ENCODE results near the gene PLA2G4B. TPM values are rescaled to one million over a fixed set of nuclear protein-coding genes. Genes with fewer than 3 reads are reported as not detected.
A peak's percentile ranks its signal among the peaks of the same experiment; 100 is the strongest.

Gene PLA2G4B
- polyA plus RNA-seq, 1 donor (not counting 4 experiments of a cell fraction or from before 2014, with no cell fraction given) = 8.6 TPM

- no peak for DNase-seq (ENCODE audit: low read depth, low spot score)
- peaks cover 6% of the 10 kb centered on the region for H3K79me2 ChIP-seq (ENCODE audit: control insufficient read depth, insufficient read depth, low read length)
- TF ChIP-seq CTCF (optimal IDR thresholded peaks at IDR 0.05 in 1 of 3, IDR thresholded peaks at IDR 0.05 in 1 of 3, conservative IDR thresholded peaks at IDR 0.05 in 1 of 3; ENCODE audit: extremely low read depth in 1 of 3, insufficient read depth in 2 of 3, low read length in 3 of 3) = no peak
- TF ChIP-seq EZH2 (IDR thresholded peaks at IDR 0.05; ENCODE audit: low read length) = no peak
- peaks cover 34% of the 10 kb centered on the region for H3K4me1 ChIP-seq (ENCODE audit: control insufficient read depth, extremely low read depth, insufficient read depth, low read length)
- peaks cover 38 to 56% of the 10 kb centered on the region in 2 experiments for H3K36me3 ChIP-seq (ENCODE audit: control insufficient read depth in 2 of 2, extremely low read depth in 1 of 2, insufficient read depth in 2 of 2, low read length in 2 of 2)
- peaks cover 4% of the 10 kb centered on the region for H4K20me1 ChIP-seq (ENCODE audit: control insufficient read depth, extremely low read depth, insufficient read depth, low read length)
- H2AFZ ChIP-seq (ENCODE audit: control insufficient read depth, low read length) = no peak overlapping the region
- H3K27ac ChIP-seq (ENCODE audit: control insufficient read depth, insufficient read depth, low read length) = no peak overlapping the region
- H3K9me1 ChIP-seq (ENCODE audit: control insufficient read depth, extremely low read depth, insufficient read depth, low read length) = no peaks in the 10 kb centered on the region
- H3K9me3 ChIP-seq (ENCODE audit: control insufficient read depth, low read depth, low read length) = no peaks in the 10 kb centered on the region
- H3K9ac ChIP-seq (ENCODE audit: control insufficient read depth, extremely low read depth, insufficient read depth, low read length) = no peak overlapping the region
- no peaks in the 10 kb centered on the region for H3K27me3 ChIP-seq (ENCODE audit: control insufficient read depth, extremely low read depth, insufficient read depth, low read length)
- no peak overlapping the region for H3K4me3 ChIP-seq (ENCODE audit: control insufficient read depth in 2 of 3, extremely low read depth in 1 of 3, insufficient read depth in 2 of 3, low read depth in 1 of 3, low read length in 3 of 3)
- H3K4me2 ChIP-seq (ENCODE audit: control insufficient read depth, extremely low read depth, insufficient read depth, low read depth, low read length) = no peak overlapping the region
- dilution Hi-C loops (cut with MboI; ENCODE audit: extremely low pct_ligation_motif_present, low sequenced_read_pairs) = no loop called here
- FAIRE-seq = no peak
These were observed 13.5 kb upstream of the PLA2G4B start for GRCh38 chr15:41825145-41825544.

- no peaks in the 10 kb centered on the region for H3K27me3 ChIP-seq (ENCODE audit: control insufficient read depth, extremely low read depth, insufficient read depth, low read length)
- H3K4me1 ChIP-seq (ENCODE audit: control insufficient read depth, extremely low read depth, insufficient read depth, low read length) = peaks cover 41% of the 10 kb centered on the region
- dilution Hi-C loops (cut with MboI; ENCODE audit: extremely low pct_ligation_motif_present, low sequenced_read_pairs) = no loop called here
- peak overlapping the region; percentile 83 for H3K27ac ChIP-seq (ENCODE audit: control insufficient read depth, insufficient read depth, low read length)
- TF ChIP-seq EZH2 (IDR thresholded peaks at IDR 0.05; ENCODE audit: low read length) = no peak
- no peak for TF ChIP-seq CTCF (optimal IDR thresholded peaks at IDR 0.05 in 1 of 3, IDR thresholded peaks at IDR 0.05 in 1 of 3, conservative IDR thresholded peaks at IDR 0.05 in 1 of 3; ENCODE audit: extremely low read depth in 1 of 3, insufficient read depth in 2 of 3, low read length in 3 of 3)
- DNase-seq (ENCODE audit: low read depth, low spot score) (no peak), FAIRE-seq (peak; percentile 82)
- no peaks in the 10 kb centered on the region for H3K9me3 ChIP-seq (ENCODE audit: control insufficient read depth, low read depth, low read length)
- peaks cover 6% of the 10 kb centered on the region for H3K79me2 ChIP-seq (ENCODE audit: control insufficient read depth, insufficient read depth, low read length)
- no peaks in the 10 kb centered on the region for H3K9me1 ChIP-seq (ENCODE audit: control insufficient read depth, extremely low read depth, insufficient read depth, low read length)
- no peak overlapping the region for H2AFZ ChIP-seq (ENCODE audit: control insufficient read depth, low read length)
- no peak overlapping the region for H3K4me3 ChIP-seq (ENCODE audit: control insufficient read depth in 2 of 3, extremely low read depth in 1 of 3, insufficient read depth in 2 of 3, low read depth in 1 of 3, low read length in 3 of 3)
- no peak overlapping the region for H3K4me2 ChIP-seq (ENCODE audit: control insufficient read depth, extremely low read depth, insufficient read depth, low read depth, low read length)
- peak overlapping the region; percentile 67 for H3K9ac ChIP-seq (ENCODE audit: control insufficient read depth, extremely low read depth, insufficient read depth, low read length)
- peaks cover 4% of the 10 kb centered on the region for H4K20me1 ChIP-seq (ENCODE audit: control insufficient read depth, extremely low read depth, insufficient read depth, low read length)
- peaks cover 35 to 52% of the 10 kb centered on the region in 2 experiments for H3K36me3 ChIP-seq (ENCODE audit: control insufficient read depth in 2 of 2, extremely low read depth in 1 of 2, insufficient read depth in 2 of 2, low read length in 2 of 2)
These were observed 12.8 kb upstream of the PLA2G4B start for GRCh38 chr15:41825572-41826535.

Measured in keratinocyte (primary cell).